H1 (cell line): Measurements from ENCODE around the gene WDR81. TPM values are rescaled to one million over a fixed set of nuclear protein-coding genes. Genes with fewer than 3 reads are reported as not detected.

Experiments
- BCL11A ChIP-seq, 2 experiments: IDR thresholded peaks; one replicate each; pipeline ENCODE4 v1.6.1; 2011; ENCODE audit warnings: low read depth in 2 of 2, low read length in 2 of 2, mild to moderate bottlenecking in 2 of 2
- CHD2 ChIP-seq: IDR thresholded peaks from 2 replicates; pipeline ENCODE4 v1.6.1; 2012; ENCODE audit warnings: low read length, improper control_type of control experiment
- KDM1A ChIP-seq: fragments of 200-600, 300-600 bp; sonication (generic); IDR thresholded peaks from 2 replicates; pipeline ENCODE4 v1.7.1; 2016; ENCODE audit warnings: mild to moderate bottlenecking, low read length, borderline replicate concordance
- KDM4A ChIP-seq: IDR thresholded peaks from one replicate; pipeline ENCODE4 v1.7.1; 2012; ENCODE audit warnings: low read depth, mild to moderate bottlenecking, moderate library complexity, low read length, inconsistent platforms; ENCODE audit not compliant: severe bottlenecking
- KDM5A ChIP-seq: fragments of 200-600 bp; IDR thresholded peaks from 2 replicates; pipeline ENCODE4 v1.7.1; 2012; ENCODE audit warnings: mild to moderate bottlenecking, low read length, inconsistent platforms, mixed read lengths
- RNF2 ChIP-seq: fragments of 200-900, 300-1000 bp; sonication (generic); IDR thresholded peaks from 2 replicates; pipeline ENCODE4 v1.7.1; 2016; ENCODE audit warnings: borderline replicate concordance, low read depth, mild to moderate bottlenecking, antibody characterized with exemption, low read length; ENCODE audit not compliant: poor library complexity, severe bottlenecking; ENCODE audit errors: missing control alignments
- SIRT6 ChIP-seq: IDR thresholded peaks from one replicate; pipeline ENCODE4 v1.7.1; 2012; ENCODE audit warnings: low read length, inconsistent platforms
- TAF7 ChIP-seq: optimal IDR thresholded peaks from 2 replicates; pipeline ENCODE3; 2011; ENCODE audit warnings: low read depth, mild to moderate bottlenecking, inconsistent platforms, low read length, moderate library complexity, borderline replicate concordance
- TEAD4 ChIP-seq: IDR thresholded peaks from 2 replicates; pipeline ENCODE4 v1.6.1; 2012; ENCODE audit warnings: low read depth, low read length, inconsistent platforms, mixed read lengths
- polyA plus RNA-seq, 7 experiments: library from polyadenylated mRNA; depleted of rRNA in 3 of 7; stranded (reverse) in 5 of 7; unstranded in 2 of 7; fragments of >200 nt in 5 of 7; fragments of 200-250 nt in 2 of 7; gene quantifications; 1 replicate in 5 of 7; 2 replicates in 1 of 7; 4 replicates in 1 of 7; pipeline versions ENCODE4 v1.2.1 to v1.2.3, GENCODE V29; 2011 to 2013; ENCODE audit warnings: missing spikeins in 2 of 7, mixed read lengths in 2 of 7
- total RNA-seq: library from RNA; stranded (reverse); fragmentation: NEBNext Ultra II Directional; extraction: Animal tissue kit (Norgen Biotek cat#: 25700); gene quantifications from 2 replicates; pipeline ENCODE4 v1.2.1, GENCODE V29; 2021
- TF ChIP-seq, protein P1 (sequence below): fragments of 300-600 bp; sonication (generic); IDR thresholded peaks from 2 replicates; pipeline ENCODE4 v1.7.1; 2012; ENCODE audit warnings: low read length, moderate library complexity, mild to moderate bottlenecking, inconsistent platforms; ENCODE audit not compliant: insufficient replicate concordance

WDR81 gene
- total and polyA plus RNA-seq, 2 of the 8 experiments (the other 6 are each of a cell fraction or from before 2014, with no cell fraction given) = 9.1 to 12.3 TPM

DNA sequence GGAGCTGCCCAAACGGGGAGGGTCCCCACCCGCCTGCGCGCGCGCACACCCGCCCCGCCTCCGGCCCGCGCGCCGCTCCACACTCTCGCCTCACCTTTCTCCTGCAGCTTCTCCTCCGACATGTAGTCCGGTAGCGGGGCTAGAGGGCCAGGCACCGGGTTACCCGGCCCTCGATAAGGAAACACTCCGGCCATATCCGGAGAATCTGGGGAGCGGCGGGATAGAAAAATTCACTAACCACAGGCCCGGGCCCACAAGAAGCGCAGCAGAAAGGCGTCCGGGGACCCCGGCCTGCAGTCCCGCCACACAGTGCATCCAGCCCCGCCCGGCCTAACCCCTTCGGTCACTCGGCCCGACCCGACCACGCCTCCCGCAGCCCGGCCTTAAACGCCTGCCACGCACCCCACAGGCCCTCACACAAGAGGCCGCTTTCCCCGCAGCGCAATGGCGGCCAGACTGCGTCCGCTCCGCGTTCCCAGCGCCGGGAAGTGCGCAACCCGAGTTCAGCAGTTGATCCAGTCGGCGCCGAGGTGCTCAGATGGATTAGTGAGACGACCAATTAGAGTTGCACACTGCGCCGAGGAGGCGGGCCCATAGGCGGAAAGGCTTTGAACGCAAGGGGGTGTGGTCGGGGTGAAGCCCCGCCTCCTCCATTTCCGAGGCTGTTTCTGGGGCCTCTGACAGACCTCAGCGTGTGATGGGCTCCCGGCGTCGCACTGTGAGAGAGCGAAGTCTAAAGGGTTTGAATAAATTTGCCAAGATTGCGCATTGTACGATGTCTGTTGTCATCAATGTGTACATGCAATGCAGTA, 39.9 kb upstream of the WDR81 start, which contains the start of gene PRPF8 (continued):
- TF ChIP-seq TAF7 (peak; percentile 57), KDM5A (no peak), SIRT6 (no peak), KDM1A (no peak), CHD2 (peak; percentile 78), BCL11A (IDR thresholded peaks at IDR 0.05; ENCODE audit: low read depth in 2 of 2, low read length in 2 of 2) (no peak), TEAD4 (no peak), KDM4A (peak; percentile 95), RNF2 (no peak)
- TF ChIP-seq, protein P1, sequence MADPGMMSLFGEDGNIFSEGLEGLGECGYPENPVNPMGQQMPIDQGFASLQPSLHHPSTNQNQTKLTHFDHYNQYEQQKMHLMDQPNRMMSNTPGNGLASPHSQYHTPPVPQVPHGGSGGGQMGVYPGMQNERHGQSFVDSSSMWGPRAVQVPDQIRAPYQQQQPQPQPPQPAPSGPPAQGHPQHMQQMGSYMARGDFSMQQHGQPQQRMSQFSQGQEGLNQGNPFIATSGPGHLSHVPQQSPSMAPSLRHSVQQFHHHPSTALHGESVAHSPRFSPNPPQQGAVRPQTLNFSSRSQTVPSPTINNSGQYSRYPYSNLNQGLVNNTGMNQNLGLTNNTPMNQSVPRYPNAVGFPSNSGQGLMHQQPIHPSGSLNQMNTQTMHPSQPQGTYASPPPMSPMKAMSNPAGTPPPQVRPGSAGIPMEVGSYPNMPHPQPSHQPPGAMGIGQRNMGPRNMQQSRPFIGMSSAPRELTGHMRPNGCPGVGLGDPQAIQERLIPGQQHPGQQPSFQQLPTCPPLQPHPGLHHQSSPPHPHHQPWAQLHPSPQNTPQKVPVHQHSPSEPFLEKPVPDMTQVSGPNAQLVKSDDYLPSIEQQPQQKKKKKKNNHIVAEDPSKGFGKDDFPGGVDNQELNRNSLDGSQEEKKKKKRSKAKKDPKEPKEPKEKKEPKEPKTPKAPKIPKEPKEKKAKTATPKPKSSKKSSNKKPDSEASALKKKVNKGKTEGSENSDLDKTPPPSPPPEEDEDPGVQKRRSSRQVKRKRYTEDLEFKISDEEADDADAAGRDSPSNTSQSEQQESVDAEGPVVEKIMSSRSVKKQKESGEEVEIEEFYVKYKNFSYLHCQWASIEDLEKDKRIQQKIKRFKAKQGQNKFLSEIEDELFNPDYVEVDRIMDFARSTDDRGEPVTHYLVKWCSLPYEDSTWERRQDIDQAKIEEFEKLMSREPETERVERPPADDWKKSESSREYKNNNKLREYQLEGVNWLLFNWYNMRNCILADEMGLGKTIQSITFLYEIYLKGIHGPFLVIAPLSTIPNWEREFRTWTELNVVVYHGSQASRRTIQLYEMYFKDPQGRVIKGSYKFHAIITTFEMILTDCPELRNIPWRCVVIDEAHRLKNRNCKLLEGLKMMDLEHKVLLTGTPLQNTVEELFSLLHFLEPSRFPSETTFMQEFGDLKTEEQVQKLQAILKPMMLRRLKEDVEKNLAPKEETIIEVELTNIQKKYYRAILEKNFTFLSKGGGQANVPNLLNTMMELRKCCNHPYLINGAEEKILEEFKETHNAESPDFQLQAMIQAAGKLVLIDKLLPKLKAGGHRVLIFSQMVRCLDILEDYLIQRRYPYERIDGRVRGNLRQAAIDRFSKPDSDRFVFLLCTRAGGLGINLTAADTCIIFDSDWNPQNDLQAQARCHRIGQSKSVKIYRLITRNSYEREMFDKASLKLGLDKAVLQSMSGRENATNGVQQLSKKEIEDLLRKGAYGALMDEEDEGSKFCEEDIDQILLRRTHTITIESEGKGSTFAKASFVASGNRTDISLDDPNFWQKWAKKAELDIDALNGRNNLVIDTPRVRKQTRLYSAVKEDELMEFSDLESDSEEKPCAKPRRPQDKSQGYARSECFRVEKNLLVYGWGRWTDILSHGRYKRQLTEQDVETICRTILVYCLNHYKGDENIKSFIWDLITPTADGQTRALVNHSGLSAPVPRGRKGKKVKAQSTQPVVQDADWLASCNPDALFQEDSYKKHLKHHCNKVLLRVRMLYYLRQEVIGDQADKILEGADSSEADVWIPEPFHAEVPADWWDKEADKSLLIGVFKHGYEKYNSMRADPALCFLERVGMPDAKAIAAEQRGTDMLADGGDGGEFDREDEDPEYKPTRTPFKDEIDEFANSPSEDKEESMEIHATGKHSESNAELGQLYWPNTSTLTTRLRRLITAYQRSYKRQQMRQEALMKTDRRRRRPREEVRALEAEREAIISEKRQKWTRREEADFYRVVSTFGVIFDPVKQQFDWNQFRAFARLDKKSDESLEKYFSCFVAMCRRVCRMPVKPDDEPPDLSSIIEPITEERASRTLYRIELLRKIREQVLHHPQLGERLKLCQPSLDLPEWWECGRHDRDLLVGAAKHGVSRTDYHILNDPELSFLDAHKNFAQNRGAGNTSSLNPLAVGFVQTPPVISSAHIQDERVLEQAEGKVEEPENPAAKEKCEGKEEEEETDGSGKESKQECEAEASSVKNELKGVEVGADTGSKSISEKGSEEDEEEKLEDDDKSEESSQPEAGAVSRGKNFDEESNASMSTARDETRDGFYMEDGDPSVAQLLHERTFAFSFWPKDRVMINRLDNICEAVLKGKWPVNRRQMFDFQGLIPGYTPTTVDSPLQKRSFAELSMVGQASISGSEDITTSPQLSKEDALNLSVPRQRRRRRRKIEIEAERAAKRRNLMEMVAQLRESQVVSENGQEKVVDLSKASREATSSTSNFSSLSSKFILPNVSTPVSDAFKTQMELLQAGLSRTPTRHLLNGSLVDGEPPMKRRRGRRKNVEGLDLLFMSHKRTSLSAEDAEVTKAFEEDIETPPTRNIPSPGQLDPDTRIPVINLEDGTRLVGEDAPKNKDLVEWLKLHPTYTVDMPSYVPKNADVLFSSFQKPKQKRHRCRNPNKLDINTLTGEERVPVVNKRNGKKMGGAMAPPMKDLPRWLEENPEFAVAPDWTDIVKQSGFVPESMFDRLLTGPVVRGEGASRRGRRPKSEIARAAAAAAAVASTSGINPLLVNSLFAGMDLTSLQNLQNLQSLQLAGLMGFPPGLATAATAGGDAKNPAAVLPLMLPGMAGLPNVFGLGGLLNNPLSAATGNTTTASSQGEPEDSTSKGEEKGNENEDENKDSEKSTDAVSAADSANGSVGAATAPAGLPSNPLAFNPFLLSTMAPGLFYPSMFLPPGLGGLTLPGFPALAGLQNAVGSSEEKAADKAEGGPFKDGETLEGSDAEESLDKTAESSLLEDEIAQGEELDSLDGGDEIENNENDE = no peak
